CD1c-positive myeloid dendritic cell (primary cell): Measurements from ENCODE around the gene RAB27A.
"Not testable (repeated sequence)": the region's sequence is repeated elsewhere in the genome, so short reads cannot be mapped to it uniquely, and the experiment has no call there.

Source experiments
- DNase-seq: peaks from one replicate; pipeline ENCODE4 v3.0.0-alpha.2; 2016; ENCODE audit errors: extremely low spot score

Gene RAB27A

GRCh38 chr15:55289746-55290527, at the start of gene RAB27A:
Gene RAB27A, minus strand, starts transcription at chr15:55289813. Its CDS starts 54,879 bp downstream, at chr15:55234934.
- DNase-seq, result peak; percentile 76

- no peak for DNase-seq
Measured at GRCh38 chr15:55337160-55337559, 47.5 kb upstream of the RAB27A start.

GRCh38 chr15:55334997-55335396, 45.4 kb upstream of the RAB27A start:
- no peak for DNase-seq

GRCh38 chr15:55334371-55334770, 44.8 kb upstream of the RAB27A start:
- no peak for DNase-seq

GRCh38 chr15:55327387-55327786, 37.8 kb upstream of the RAB27A start:
- DNase-seq, result peak; percentile 51

GRCh38 chr15:55322467-55322866, 32.9 kb upstream of the RAB27A start:
- no peak for DNase-seq

- DNase-seq, result no peak
Measured at GRCh38 chr15:55320963-55321362, 31.4 kb upstream of the RAB27A start.

GRCh38 chr15:55320238-55320550, 30.6 kb upstream of the RAB27A start:
- DNase-seq, result no peak

- DNase-seq, result no peak
Measured at GRCh38 chr15:55319537-55320237, 30.1 kb upstream of the RAB27A start.

- DNase-seq, result peak; percentile 87
Measured at GRCh38 chr15:55318588-55319494, 29.2 kb upstream of the RAB27A start, which contains the start of the genes PIGB and PIGBOS1. Gene PIGB, plus strand, starts transcription at chr15:55319222. Its CDS starts 29 bp downstream, at chr15:55319251. Gene PIGBOS1, minus strand, starts transcription at chr15:55319123. Its CDS starts 1,331 bp downstream, at chr15:55317792.

GRCh38 chr15:55302801-55303200, 13.2 kb upstream of the RAB27A start:
- DNase-seq, result not testable (repeated sequence)

GRCh38 chr15:55297315-55297714, 7.7 kb upstream of the RAB27A start:
- no peak for DNase-seq

- peak; percentile 93 for DNase-seq
Measured at GRCh38 chr15:55290528-55291057, 980 bp upstream of the RAB27A start.

GRCh38 chr15:55289011-55289745, 435 bp downstream of the RAB27A start:
- DNase-seq, result peak; percentile 55

GRCh38 chr15:55288006-55288717, 1.5 kb downstream of the RAB27A start:
- no peak for DNase-seq

GRCh38 chr15:55286442-55287189, 3.0 kb downstream of the RAB27A start:
- DNase-seq, result not testable (repeated sequence)

- DNase-seq, result no peak
Measured at GRCh38 chr15:55284426-55284825, 5.2 kb downstream of the RAB27A start.

- DNase-seq, result no peak
Measured at GRCh38 chr15:55283379-55284147, 6.0 kb downstream of the RAB27A start.
